Stimulated activated naive CD4-positive, alpha-beta T cell treated with Interleukin-2 at 50 U/mL for 16 hours (primary cell): ENCODE measurements around the gene EFTUD2.
A peak's percentile ranks its signal among the peaks of the same experiment; 100 is the strongest.

Source experiments
- DNase-seq: peaks from one replicate; lab custom pipeline; 2025; lab: John Stamatoyannopoulos, UW

EFTUD2 gene

GRCh38 chr17:44925731-44926697 is 26.8 kb upstream of the EFTUD2 start:
- DNase-seq = no peak

- DNase-seq = no peak
Measured at GRCh38 chr17:44924107-44924544, 24.9 kb upstream of the EFTUD2 start.

- no peak for DNase-seq
Measured at GRCh38 chr17:44922746-44923470, 23.7 kb upstream of the EFTUD2 start.

GRCh38 chr17:44922136-44922535 is 22.9 kb upstream of the EFTUD2 start:
- DNase-seq = no peak

- no peak for DNase-seq
Measured at GRCh38 chr17:44921122-44921882, 22.1 kb upstream of the EFTUD2 start.

GRCh38 chr17:44920565-44920940 is 21.3 kb upstream of the EFTUD2 start:
- no peak for DNase-seq

GRCh38 chr17:44919885-44920564 is 20.8 kb upstream of the EFTUD2 start:
- peak; percentile 35 for DNase-seq

GRCh38 chr17:44919411-44919810 is 20.2 kb upstream of the EFTUD2 start:
- DNase-seq = no peak

GRCh38 chr17:44918006-44918405 is 18.8 kb upstream of the EFTUD2 start:
- DNase-seq = no peak

- no peak for DNase-seq
Measured at GRCh38 chr17:44917456-44917855, 18.2 kb upstream of the EFTUD2 start.

GRCh38 chr17:44916781-44917241 is 17.6 kb upstream of the EFTUD2 start:
- DNase-seq = no peak

GRCh38 chr17:44915862-44916780 is 16.9 kb upstream of the EFTUD2 start:
- DNase-seq = no peak

GRCh38 chr17:44915321-44915726 is 16.1 kb upstream of the EFTUD2 start, which contains the start of gene GFAP:
TSS of gene GFAP (minus strand) at chr17:44915500. CDS start at chr17:44915486, 14 bp downstream.
- DNase-seq = no peak

GRCh38 chr17:44914698-44915271 is 15.5 kb upstream of the EFTUD2 start:
- DNase-seq = no peak

GRCh38 chr17:44914148-44914547 is 14.9 kb upstream of the EFTUD2 start:
- DNase-seq = no peak

GRCh38 chr17:44913676-44914075 is 14.4 kb upstream of the EFTUD2 start:
- no peak for DNase-seq

- no peak for DNase-seq
Measured at GRCh38 chr17:44912763-44913544, 13.7 kb upstream of the EFTUD2 start.

GRCh38 chr17:44911133-44912001 is 12.1 kb upstream of the EFTUD2 start:
- DNase-seq = peak; percentile 31
